HCT116 (cell line): Measurements from ENCODE around the gene MPP2. TPM values are rescaled to one million over a fixed set of nuclear protein-coding genes. Genes with fewer than 3 reads are reported as not detected.

ENCODE experiments used
- ATAC-seq: fragments of 200-7000 bp; cut with Tn5 transposase; 2 replicates; pipeline ENCODE4 v1.9.1; 2020; ENCODE audit warnings: mild to moderate bottlenecking, moderate library complexity
- BruUV-seq: library from RNA; stranded (reverse); fragments of 400-500 nt; replicated peaks from 2 replicates; lab custom pipeline; 2021; lab: Mats Ljungman, UMichigan
- CTCF ChIA-PET: fragments of 300-600 bp; sonication (Branson Sonifier 250); formaldehyde crosslinking; loops from one replicate; lab custom pipeline; 2021; ENCODE audit warnings: antibody characterized with exemption; lab: Charles Lee
- POLR2A ChIA-PET: fragments of 300-600, 350-600 bp; sonication (Branson Sonifier 250); formaldehyde crosslinking; loops from one replicate; lab custom pipeline; 2021; ENCODE audit warnings: antibody characterized with exemption; lab: Charles Lee
- RAD21 ChIA-PET, 2 experiments: fragments of 300-600 bp; sonication (Branson Sonifier 250); formaldehyde crosslinking; loops; one replicate each; lab custom pipeline; 2023; ENCODE audit warnings: low total read pairs in 2 of 2; ENCODE audit not compliant: uncharacterized antibody in 2 of 2, unreplicated experiment in 2 of 2, low non-redundant PET in 1 of 2; lab: Charles Lee
- DNase-seq: peaks from one replicate; pipeline ENCODE4 v3.0.0-alpha.2; 2010; ENCODE audit warnings: low read depth, low spot score
- H2AFZ ChIP-seq: fragments of 200-600 bp; shearing (Covaris generic), sonication (generic); 2 replicates; pipeline ENCODE4 v1.6.1; 2017; ENCODE audit warnings: low read depth, mixed run types, mixed read lengths, antibody characterized with exemption, low read length; ENCODE audit not compliant: poor library complexity, severe bottlenecking
- H3K27ac ChIP-seq: 2 replicates; pipeline ENCODE4 v1.5.1; 2012; ENCODE audit warnings: low read depth, low read length
- H3K27me3 ChIP-seq: fragments of 200-600 bp; sonication (generic); 2 replicates; pipeline ENCODE4 v1.6.1; 2016; ENCODE audit warnings: mixed run types, low read length, mixed read lengths; ENCODE audit not compliant: insufficient read depth
- H3K36me3 ChIP-seq, 2 experiments: fragments of 200-500 bp in 1 of 2; fragments of 200-600 bp in 1 of 2; sonication (Bioruptor generic) in 1 of 2; sonication (generic) in 1 of 2; 2 replicates each; pipeline versions ENCODE4 v1.5.1 to v1.6.1; 2014 to 2016; ENCODE audit warnings: low read length in 2 of 2, inconsistent platforms in 1 of 2, mixed read lengths in 1 of 2, mixed run types in 1 of 2; ENCODE audit not compliant: insufficient read depth in 2 of 2, control insufficient read depth in 1 of 2
- H3K4me1 ChIP-seq, 2 experiments: fragments of 200-600 bp in 1 of 2; sonication (generic) in 1 of 2; 2 replicates each; pipeline versions ENCODE4 v1.5.1 to v1.6.1; 2012 to 2017; ENCODE audit warnings: low read length in 2 of 2, inconsistent platforms in 1 of 2, mild to moderate bottlenecking in 1 of 2, mixed read lengths in 1 of 2, mixed run types in 1 of 2, moderate library complexity in 1 of 2; ENCODE audit not compliant: insufficient read depth in 2 of 2, control insufficient read depth in 1 of 2
- H3K4me2 ChIP-seq: fragments of 200-600 bp; sonication (generic); 2 replicates; pipeline ENCODE4 v1.6.1; 2017; ENCODE audit warnings: mixed run types, low read length, mixed read lengths
- H3K4me3 ChIP-seq, 2 experiments: fragments of 200-600 bp in 1 of 2; sonication (generic) in 1 of 2; replicated peaks in 1 of 2; 2 replicates each; pipeline ENCODE4 v1.5.1; 2011 to 2016; ENCODE audit warnings: low read length in 2 of 2, control low read depth in 1 of 2, low read depth in 1 of 2, mild to moderate bottlenecking in 1 of 2, mixed read lengths in 1 of 2, mixed run types in 1 of 2
- H3K79me2 ChIP-seq: fragments of 200-600 bp; sonication (generic); 2 replicates; pipeline ENCODE4 v1.6.1; 2017; ENCODE audit warnings: mild to moderate bottlenecking, mixed run types, low read length, moderate library complexity, mixed read lengths; ENCODE audit not compliant: insufficient read depth
- H3K9ac ChIP-seq: fragments of 200-600 bp; sonication (generic); 2 replicates; pipeline ENCODE4 v1.6.1; 2016; ENCODE audit warnings: low read length, mixed read lengths
- H3K9me2 ChIP-seq: fragments of 200-600 bp; sonication (generic), shearing (Covaris generic); 2 replicates; pipeline ENCODE4 v1.6.1; 2017; ENCODE audit warnings: mixed run types, mild to moderate bottlenecking, moderate library complexity; ENCODE audit not compliant: insufficient read depth
- H3K9me3 ChIP-seq, 2 experiments: fragments of 200-500 bp in 1 of 2; fragments of 200-600 bp in 1 of 2; sonication (Bioruptor generic) in 1 of 2; sonication (generic) in 1 of 2; 2 replicates each; pipeline ENCODE4 v1.6.1; 2014 to 2017; ENCODE audit warnings: low read length in 2 of 2, mixed read lengths in 2 of 2, inconsistent platforms in 1 of 2, low read depth in 1 of 2, mild to moderate bottlenecking in 1 of 2, mixed run types in 1 of 2, moderate library complexity in 1 of 2; ENCODE audit not compliant: control insufficient read depth in 1 of 2, insufficient read depth in 1 of 2
- H4K20me1 ChIP-seq: fragments of 200-600 bp; sonication (generic), shearing (Covaris generic); 2 replicates; pipeline ENCODE4 v1.6.1; 2017; ENCODE audit warnings: mixed run types, mild to moderate bottlenecking, moderate library complexity; ENCODE audit not compliant: insufficient read depth
- EGR1 ChIP-seq: IDR thresholded peaks from 2 replicates; pipeline ENCODE4 v1.6.1; 2012; ENCODE audit warnings: low read depth
- ELF1 ChIP-seq: IDR thresholded peaks from 2 replicates; pipeline ENCODE4 v1.6.1; 2012; ENCODE audit warnings: low read depth, borderline replicate concordance
- POLR2A ChIP-seq: IDR thresholded peaks from 2 replicates; pipeline ENCODE4 v1.7.0; 2011; ENCODE audit warnings: borderline replicate concordance; ENCODE audit not compliant: insufficient read depth, insufficient read length; ENCODE audit errors: extremely low read depth
- REST ChIP-seq: IDR thresholded peaks from 2 replicates; pipeline ENCODE4 v1.6.1; 2012; ENCODE audit warnings: low read depth
- SIN3A ChIP-seq: IDR thresholded peaks from 2 replicates; pipeline ENCODE4 v1.6.1; 2012; ENCODE audit warnings: low read depth
- TCF7L2 ChIP-seq: IDR thresholded peaks from 2 replicates; pipeline ENCODE4 v1.7.0; 2011; ENCODE audit warnings: borderline replicate concordance, inconsistent platforms; ENCODE audit not compliant: insufficient read depth, insufficient read length; ENCODE audit errors: extremely low read depth
- intact Hi-C: fragments of 100-400 bp; cut with micrococcal nuclease; formaldehyde crosslinking; loops from 2 replicates; pipeline ENCODE4 v1.10.0; 2022
- total RNA-seq: library from RNA; stranded (reverse); gene quantifications from one replicate; pipeline ENCODE4 v1.2.1, GENCODE V29; 2021; ENCODE audit not compliant: unreplicated experiment
- TF ChIP-seq, protein P1 (sequence below), 3 experiments: fragments of 200-600 bp in 1 of 3; sonication (generic) in 1 of 3; IDR thresholded peaks in 2 of 3; conservative IDR thresholded peaks in 1 of 3; 2 replicates each; pipeline ENCODE4 v1.5.1; 2012 to 2017; ENCODE audit warnings: low read depth in 2 of 3, low read length in 2 of 3, antibody characterized with exemption in 1 of 3, borderline replicate concordance in 1 of 3, control low read depth in 1 of 3, mild to moderate bottlenecking in 1 of 3, mixed read lengths in 1 of 3, mixed run types in 1 of 3, moderate library complexity in 1 of 3; ENCODE audit not compliant: insufficient read depth in 1 of 3

The MPP2 gene
- total RNA-seq, 1 experiment from 2014 or later: 16.4 TPM

GRCh38 chr17:43891851-43892646 lies 15.3 kb downstream of the MPP2 start:
- H3K27ac ChIP-seq: no peak overlapping the region
- no peaks in the 10 kb centered on the region for H3K4me1 ChIP-seq
- DNase-seq: no peak
- H3K27me3 ChIP-seq: no peaks in the 10 kb centered on the region
- H2AFZ ChIP-seq: no peak overlapping the region
- H3K9ac ChIP-seq: no peak overlapping the region
- H3K9me2 ChIP-seq: no peaks in the 10 kb centered on the region; the same call in 1 of the 2 replicates
- H4K20me1 ChIP-seq: no peaks in the 10 kb centered on the region
- H3K79me2 ChIP-seq: no peaks in the 10 kb centered on the region
- ChIA-PET POLR2A (no interaction called here), RAD21 (no interaction called here), CTCF (interaction anchor here (0.7 to 2.4 kb wide), 3 partner anchors 12 to 399 kb away, joined by 3 to 6 read pairs (median 4); no protein-coding TSS in a partner anchor)
- no TSS peak for BruUV-seq
- TF ChIP-seq REST (no peak), ELF1 (no peak), POLR2A (no peak), SIN3A (no peak), TCF7L2 (no peak), EGR1 (no peak)
- TF ChIP-seq, protein P1, sequence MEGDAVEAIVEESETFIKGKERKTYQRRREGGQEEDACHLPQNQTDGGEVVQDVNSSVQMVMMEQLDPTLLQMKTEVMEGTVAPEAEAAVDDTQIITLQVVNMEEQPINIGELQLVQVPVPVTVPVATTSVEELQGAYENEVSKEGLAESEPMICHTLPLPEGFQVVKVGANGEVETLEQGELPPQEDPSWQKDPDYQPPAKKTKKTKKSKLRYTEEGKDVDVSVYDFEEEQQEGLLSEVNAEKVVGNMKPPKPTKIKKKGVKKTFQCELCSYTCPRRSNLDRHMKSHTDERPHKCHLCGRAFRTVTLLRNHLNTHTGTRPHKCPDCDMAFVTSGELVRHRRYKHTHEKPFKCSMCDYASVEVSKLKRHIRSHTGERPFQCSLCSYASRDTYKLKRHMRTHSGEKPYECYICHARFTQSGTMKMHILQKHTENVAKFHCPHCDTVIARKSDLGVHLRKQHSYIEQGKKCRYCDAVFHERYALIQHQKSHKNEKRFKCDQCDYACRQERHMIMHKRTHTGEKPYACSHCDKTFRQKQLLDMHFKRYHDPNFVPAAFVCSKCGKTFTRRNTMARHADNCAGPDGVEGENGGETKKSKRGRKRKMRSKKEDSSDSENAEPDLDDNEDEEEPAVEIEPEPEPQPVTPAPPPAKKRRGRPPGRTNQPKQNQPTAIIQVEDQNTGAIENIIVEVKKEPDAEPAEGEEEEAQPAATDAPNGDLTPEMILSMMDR (IDR thresholded peaks at IDR 0.05 in 2 of 3, conservative IDR thresholded peaks at IDR 0.05 in 1 of 3; ENCODE audit: borderline replicate concordance in 1 of 3, insufficient read depth in 1 of 3, low read depth in 2 of 3, low read length in 2 of 3): no peak
- no peaks in the 10 kb centered on the region for H3K9me3 ChIP-seq
- no peaks in the 10 kb centered on the region for H3K36me3 ChIP-seq
- no peak for ATAC-seq
- H3K4me2 ChIP-seq: no peak overlapping the region
- intact Hi-C loops: no loop called here
- H3K4me3 ChIP-seq: no peak overlapping the region
